ENCODE data around the gene KCNH1. TPM values are rescaled to one million over a fixed set of nuclear protein-coding genes. Genes with fewer than 3 reads are reported as not detected.

KCNH1 gene
- 0.14 and 0.15 TPM in 2 replicates for total RNA-seq (2014; rRNA removed; shearing (Covaris generic))
- polyA plus RNA-seq (2014; cell fraction: nucleus; rRNA removed) = 0.04 TPM in 1 of 2 replicates, not detected in the other

GRCh38 chr1:211133836-211134669, at the start of gene KCNH1:
KCNH1 (minus strand) TSS chr1:211134148; CDS start chr1:211133945, 203 bp downstream.
- DNase-seq (ENCODE audit: extremely low read depth, low read depth) = peak; percentile 84

GRCh38 chr1:211182746-211183145, 48.8 kb upstream of the KCNH1 start:
- DNase-seq (ENCODE audit: extremely low read depth, low read depth) = no peak

- no peak for DNase-seq (ENCODE audit: extremely low read depth, low read depth)
Measured at GRCh38 chr1:211174375-211174774, 40.4 kb upstream of the KCNH1 start.

- DNase-seq (ENCODE audit: extremely low read depth, low read depth) = no peak
Measured at GRCh38 chr1:211172657-211173056, 38.7 kb upstream of the KCNH1 start.

GRCh38 chr1:211169353-211169752, 35.4 kb upstream of the KCNH1 start:
- no peak for DNase-seq (ENCODE audit: extremely low read depth, low read depth)

GRCh38 chr1:211158866-211159265, 24.9 kb upstream of the KCNH1 start:
- DNase-seq (ENCODE audit: extremely low read depth, low read depth) = no peak

- DNase-seq (ENCODE audit: extremely low read depth, low read depth) = no peak
Measured at GRCh38 chr1:211155040-211155439, 21.1 kb upstream of the KCNH1 start.

- DNase-seq (ENCODE audit: extremely low read depth, low read depth) = no peak
Measured at GRCh38 chr1:211153932-211154331, 20.0 kb upstream of the KCNH1 start.

GRCh38 chr1:211148366-211148765, 14.4 kb upstream of the KCNH1 start:
- no peak for DNase-seq (ENCODE audit: extremely low read depth, low read depth)

GRCh38 chr1:211145944-211146343, 12.0 kb upstream of the KCNH1 start:
- DNase-seq (ENCODE audit: extremely low read depth, low read depth) = no peak

GRCh38 chr1:211135342-211135950, 1.5 kb upstream of the KCNH1 start:
- peak; percentile 62 for DNase-seq (ENCODE audit: extremely low read depth, low read depth)

- DNase-seq (ENCODE audit: extremely low read depth, low read depth) = no peak
Measured at GRCh38 chr1:211133393-211133835, 534 bp downstream of the KCNH1 start.

GRCh38 chr1:211132721-211133392, 1.1 kb downstream of the KCNH1 start:
- DNase-seq (ENCODE audit: extremely low read depth, low read depth) = no peak

- DNase-seq (ENCODE audit: extremely low read depth, low read depth) = no peak
Measured at GRCh38 chr1:211129776-211130175, 4.2 kb downstream of the KCNH1 start.

GRCh38 chr1:211127166-211127565, 6.8 kb downstream of the KCNH1 start:
- DNase-seq (ENCODE audit: extremely low read depth, low read depth) = no peak

- no peak for DNase-seq (ENCODE audit: extremely low read depth, low read depth)
Measured at GRCh38 chr1:211126622-211127021, 7.3 kb downstream of the KCNH1 start.

- DNase-seq (ENCODE audit: extremely low read depth, low read depth) = no peak
Measured at GRCh38 chr1:211118407-211119102, 15.4 kb downstream of the KCNH1 start.

- DNase-seq (ENCODE audit: extremely low read depth, low read depth) = no peak
Measured at GRCh38 chr1:211114446-211114845, 19.5 kb downstream of the KCNH1 start.

- no peak for DNase-seq (ENCODE audit: extremely low read depth, low read depth)
Measured at GRCh38 chr1:211113566-211113965, 20.4 kb downstream of the KCNH1 start.

- no peak for DNase-seq (ENCODE audit: extremely low read depth, low read depth)
Measured at GRCh38 chr1:211111351-211111750, 22.6 kb downstream of the KCNH1 start.

- DNase-seq (ENCODE audit: extremely low read depth, low read depth) = no peak
Measured at GRCh38 chr1:211101481-211101880, 32.5 kb downstream of the KCNH1 start.

Data from NCI-H460 (cell line).